Activated T-helper 1 cell treated with Interleukin-2 at 50 U/mL for 16 hours (primary cell): ENCODE measurements around the gene TAOK1.

Source experiments
- DNase-seq: peaks from one replicate; pipeline ENCODE4 v3.0.0-alpha.2; 2020; ENCODE audit warnings: low read depth

TAOK1 gene

DNA sequence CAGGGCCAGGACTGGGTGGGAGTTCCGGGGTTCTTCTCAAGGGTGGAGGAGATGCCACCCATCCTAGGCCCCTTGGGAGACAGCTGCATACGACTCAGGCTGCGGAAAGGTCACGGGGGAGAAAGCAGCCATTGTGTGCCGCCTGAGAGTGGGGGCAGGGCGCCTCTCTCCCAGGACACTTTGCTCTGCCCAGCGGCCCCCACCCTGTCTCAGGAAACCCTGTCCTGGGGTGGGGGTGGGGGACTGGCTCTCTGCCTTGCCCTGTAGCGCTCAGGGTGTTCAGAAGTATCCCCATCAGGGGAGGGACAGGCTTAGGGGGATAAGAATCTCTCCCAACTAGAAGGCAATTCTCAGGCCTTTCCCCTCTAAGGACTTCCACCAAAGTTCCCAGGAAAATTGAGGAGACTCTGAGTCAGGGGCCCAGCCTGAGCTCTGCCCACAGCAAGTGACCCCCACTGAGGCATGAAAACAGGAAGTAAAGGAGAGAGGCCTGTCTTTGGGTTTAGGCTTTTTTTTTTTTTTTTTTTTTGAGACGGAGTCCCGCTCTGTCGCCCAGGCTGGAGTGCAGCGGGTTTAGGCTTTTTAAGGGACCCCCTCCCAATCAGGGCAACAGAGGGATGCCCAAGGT, 194.4 kb downstream of the TAOK1 start:
- no peak for DNase-seq

DNA sequence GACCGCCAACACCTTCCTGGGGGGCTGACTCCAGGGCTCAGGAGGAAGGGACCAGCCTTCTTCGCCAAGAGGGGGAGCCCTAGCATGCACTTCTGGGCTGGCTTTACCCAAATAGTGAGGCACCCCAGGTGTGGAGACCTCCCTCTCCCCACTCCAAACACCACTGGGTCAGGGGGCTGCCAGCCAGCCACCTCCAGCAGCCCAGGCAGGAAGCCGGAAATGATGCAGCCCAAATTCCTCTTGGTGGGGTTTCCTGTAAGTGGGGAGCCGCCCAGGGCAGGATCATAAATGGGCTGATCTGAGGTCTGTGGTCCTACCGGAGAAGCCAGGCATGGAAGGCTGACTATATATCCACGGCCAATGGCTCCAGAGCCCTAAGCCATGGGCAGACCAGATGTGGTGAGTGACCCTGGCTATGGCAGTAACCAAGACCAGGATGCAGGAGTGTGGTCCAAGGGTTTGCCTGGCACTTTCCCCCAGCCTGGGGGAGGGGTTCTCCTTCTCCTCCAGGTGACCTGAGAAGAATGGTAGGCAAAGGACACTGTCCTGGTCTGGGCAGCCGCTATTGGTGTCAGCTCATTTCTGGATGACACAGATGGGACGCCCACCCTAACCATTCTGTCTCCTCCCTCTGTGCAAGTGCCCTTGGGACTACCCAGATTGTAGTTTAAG, 195.1 kb downstream of the TAOK1 start:
- no peak for DNase-seq

DNA sequence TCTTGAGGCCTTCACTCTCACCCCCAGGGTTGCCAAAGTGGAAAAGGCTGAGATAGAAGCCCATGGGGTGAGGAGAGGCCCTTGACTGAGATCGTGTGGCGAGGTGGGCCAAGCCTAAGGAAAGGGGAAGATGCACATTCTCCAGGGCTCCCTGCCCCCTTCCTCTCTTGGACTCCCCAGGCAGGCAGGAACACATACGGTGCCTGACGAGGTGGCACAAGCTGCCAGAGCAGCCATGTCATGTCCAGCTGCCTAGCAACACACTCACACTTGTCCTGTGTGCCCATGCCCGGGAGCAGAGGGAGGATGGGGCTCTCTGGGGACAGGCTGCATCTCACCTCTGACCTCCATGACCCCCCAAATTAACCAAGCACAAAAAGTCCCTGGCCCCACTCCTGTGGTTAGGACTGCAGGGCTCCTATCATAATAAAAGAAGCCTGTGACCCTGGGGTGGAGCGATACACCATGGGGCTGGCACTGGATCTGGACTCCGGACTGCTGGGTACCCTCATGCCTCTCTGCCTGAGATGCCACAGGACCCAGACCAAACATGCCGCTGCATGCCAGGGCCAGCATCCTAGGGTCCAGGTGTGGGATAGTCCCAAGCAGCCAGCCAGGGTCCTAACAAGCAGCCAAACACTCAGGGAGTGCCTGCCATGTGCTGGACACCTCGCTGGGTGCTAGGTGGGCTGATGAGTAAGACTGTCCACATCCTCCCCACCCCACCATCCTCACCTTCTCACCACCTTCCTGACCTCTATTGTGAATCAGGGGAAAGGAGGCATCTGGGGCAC, 196.7 kb downstream of the TAOK1 start:
- no peak for DNase-seq

DNA sequence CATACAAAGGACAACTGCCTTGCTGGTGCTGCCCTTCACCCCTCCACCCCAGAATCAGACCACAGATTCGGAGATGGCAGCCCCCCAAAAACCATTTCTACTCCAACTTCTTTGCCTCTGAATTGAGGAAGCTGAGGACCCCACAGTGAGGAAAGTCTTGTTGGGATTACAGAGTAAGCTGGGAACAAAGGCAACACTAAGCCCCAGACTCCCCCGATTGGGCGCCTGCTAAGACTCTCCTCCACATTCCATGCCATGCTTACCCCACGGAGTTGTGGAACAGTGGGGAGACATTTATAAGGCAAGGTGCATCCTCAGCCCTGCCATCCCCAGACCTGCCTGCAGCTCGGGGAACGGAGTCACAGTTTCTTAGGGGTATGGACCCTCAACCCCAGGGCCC, 197.4 kb downstream of the TAOK1 start:
- DNase-seq, result no peak

DNA sequence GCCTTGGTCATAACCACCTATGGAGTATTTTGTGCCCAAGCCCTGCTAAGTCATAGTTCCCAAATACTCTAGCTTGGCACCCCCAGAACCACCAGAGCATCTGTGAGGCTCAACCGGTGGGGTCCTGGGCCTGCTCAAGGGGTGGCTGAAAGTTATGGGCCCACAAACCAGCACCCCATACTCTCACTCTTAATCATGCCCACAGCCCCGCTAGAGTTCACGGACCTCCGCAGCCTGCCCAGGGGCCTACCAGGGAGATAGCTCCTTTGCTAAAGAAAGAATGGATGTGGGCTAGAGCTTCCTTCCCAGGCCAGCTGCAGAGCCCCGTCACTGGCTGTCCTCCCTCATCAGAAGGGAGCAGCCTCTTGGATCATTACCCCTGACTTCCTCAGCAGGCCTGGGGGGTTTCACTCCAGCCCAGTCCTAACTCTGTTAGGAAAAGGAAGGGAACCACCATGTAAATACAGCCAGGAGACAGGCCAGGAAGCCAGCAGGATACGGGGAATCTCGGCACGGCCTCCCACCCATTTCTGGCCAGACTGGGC, 197.9 kb downstream of the TAOK1 start:
- no peak for DNase-seq

DNA sequence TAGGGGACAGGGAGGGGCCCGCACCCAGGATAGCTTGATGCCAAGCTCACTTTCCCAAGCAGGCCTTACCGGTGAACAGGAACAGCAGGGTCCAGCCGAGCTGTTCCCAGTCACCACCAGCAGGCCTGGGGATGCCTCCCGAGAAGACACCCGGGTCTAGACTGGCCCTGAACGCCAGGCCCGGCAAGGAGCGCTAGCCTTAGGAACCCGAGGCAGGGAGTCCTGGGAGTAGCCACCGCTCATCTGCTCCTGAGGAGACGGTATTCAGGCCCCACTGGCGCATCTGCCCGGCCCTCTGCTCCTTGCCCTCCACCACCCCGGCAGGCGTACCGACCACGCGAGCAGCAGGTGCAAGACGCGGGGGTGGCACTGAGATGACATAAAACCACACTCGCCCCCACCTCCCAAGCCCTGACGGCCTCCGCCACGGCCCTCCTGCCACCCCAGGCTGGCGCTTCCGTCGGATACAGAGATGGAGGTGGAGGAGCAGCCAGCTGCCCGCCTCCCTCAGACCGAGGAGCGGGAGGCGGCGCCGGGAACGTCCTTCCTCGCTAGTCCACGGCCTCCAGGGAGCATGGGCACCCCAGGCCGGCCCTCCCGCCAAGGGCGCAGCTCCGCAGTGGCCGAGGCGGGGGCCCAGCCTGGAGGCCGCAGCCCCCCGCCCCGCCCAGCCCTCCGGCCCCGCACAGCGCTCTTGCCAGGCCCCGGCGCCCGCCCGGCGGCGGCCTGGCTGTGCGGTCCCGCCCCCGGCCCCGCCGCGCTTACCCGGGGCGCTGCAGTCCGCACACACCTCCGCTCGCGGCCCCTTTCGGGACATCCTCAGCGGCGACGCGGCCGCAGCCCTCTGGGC, 198.6 kb downstream of the TAOK1 start:
- DNase-seq, result no peak

DNA sequence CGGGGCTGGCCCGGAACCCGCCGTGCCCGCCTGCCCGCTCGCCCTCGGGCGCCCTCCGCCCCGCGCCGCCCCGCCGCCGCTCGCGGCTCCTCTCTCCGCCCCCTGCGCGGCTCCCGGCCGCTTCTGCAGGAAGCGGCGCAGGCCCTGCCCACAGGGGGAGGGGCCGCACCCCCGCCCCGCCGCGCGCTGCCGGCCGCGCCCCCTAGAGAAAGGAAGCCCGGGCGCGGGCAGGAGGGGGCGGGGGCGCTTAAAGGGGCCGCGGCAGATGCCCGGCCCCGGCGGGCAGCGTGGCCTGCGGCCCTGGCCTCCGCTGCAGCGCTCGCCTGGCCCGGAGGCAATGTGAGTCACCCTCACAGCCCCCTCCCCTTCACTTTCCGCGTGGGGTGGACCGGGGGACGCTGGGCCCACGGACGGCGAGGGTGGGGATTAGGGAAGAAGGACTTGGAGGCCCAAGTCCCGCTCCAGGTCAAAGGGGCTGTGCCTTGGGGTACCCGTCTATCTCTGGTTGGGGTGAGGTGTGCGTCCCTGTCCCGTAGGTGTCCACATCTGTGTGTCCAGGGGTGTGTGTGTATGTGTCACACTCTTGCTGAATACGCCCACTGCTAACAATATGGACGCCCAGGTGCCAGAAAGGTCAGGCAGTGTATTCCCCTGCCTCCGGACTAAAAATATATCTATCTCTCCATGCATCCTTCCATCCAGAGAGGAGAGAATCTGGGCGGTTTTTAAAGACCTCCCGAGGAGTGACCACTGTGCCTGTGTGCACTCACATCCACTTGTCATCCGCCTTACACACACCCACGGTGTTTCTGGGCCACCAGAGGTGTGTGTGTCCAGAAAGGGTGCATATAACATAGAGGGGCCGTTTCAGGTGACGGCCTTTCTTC, 199.6 kb downstream of the TAOK1 start, which contains the start of gene GIT1:
Gene GIT1 (minus strand): TSS at position 125 of the 887 bp plus-strand sequence. CDS start 270 bp downstream, outside the sequence.
- peak; percentile 85 for DNase-seq

DNA sequence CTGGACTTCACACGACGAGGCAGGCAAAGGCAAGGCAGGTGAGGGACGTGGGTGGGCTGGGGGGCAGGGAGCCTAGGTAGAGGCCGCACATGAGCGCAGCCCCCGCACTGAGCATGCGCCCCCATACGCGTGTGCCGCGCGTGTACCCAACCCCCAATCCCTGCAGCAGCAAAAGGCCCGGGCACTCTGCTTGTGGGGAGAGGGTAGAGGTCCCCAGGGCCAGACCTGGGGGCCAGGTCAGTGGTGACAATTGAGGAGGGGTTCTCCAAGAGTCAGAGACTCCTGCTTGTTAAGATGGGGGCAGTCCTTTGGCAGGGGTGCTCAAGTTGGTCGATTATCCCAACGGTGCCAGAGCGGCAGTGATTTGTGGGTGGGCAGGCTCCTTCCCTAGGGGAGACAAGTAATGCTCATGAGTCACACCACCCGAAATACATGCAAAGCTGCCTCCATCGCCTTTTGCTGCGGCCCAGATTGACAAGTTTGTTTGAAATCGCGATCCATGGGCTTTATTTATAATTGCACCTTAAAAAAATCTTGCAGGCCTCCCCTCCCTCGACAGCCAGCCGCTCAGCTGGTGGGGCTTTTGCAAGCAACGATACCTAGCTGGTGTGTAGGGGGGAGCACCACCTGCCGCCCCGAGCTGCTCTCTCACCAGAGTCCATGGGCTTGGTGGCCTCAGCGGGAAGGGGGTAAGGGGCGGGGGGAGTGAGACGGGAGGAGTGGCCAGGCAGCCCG, 200.4 kb downstream of the TAOK1 start:
- no peak for DNase-seq

DNA sequence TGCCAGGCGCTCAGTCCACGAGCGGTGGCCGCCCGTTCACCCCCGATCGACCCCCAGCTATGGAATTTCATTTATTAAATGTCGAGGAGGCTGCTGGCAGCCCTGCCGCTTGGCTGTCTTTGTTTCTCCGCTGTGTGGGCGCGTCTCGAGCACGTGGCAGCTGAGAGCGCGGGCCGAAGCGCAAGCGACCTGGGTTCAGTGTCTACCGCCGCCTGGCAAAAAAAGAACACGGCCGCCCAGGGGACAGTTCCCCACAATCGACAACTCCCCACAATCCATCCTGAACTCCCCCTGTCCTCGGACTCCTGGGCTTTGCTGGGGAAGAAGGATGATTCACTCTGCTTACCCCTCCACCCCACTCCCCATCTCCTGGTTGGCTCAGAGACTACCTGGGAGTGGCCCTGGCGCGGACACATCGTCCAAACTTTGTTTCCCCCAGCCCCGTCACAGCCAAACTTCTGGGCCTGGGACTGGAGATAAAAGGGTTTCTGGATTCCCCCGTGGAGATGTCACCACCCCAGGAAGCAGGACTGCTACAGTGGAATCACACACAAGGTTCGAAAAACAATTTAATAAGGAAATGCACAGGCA, 201.1 kb downstream of the TAOK1 start:
- no peak for DNase-seq

DNA sequence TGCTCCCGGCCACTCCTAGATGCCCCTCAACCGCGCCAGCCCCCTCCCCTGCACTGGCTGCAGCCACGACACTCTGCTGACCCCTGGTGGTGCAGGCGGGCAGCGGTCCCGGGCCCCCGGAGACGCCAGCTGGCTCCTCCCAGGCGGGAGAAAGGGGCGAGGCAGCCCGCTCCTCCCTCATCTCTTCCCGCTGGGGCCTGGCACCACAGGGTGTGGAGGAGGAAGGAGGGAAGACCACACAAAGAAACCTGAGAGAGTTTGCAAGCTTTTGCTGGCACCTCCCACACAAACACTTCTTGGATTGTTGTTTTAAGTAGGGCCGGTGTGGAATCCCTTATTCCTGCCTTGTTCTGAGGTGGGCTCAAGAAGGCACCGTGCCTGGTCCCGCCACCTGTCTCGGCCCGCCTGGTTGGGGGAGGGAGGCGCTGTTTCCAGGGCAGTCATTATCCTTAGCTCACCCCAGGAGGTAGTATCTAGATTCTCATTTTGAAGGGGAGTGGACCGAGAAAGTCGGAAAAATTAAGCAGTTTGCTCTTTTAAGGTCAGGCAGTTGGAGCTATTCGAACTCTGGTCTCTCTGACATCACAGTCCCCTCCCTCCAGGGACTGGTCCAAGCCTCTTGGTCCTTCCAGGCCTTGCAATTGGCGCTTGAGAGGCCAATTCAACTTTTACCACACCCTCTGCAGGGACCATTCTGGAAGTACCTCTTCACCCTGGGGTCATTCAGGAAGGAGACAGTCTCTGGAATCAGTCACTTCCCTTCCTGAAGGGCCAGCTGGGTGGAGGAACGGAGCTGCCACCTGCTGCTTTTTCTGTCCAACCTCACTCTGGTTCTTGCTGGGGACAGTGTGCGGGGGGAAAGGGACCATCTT, 201.8 kb downstream of the TAOK1 start:
- DNase-seq, result peak; percentile 67

DNA sequence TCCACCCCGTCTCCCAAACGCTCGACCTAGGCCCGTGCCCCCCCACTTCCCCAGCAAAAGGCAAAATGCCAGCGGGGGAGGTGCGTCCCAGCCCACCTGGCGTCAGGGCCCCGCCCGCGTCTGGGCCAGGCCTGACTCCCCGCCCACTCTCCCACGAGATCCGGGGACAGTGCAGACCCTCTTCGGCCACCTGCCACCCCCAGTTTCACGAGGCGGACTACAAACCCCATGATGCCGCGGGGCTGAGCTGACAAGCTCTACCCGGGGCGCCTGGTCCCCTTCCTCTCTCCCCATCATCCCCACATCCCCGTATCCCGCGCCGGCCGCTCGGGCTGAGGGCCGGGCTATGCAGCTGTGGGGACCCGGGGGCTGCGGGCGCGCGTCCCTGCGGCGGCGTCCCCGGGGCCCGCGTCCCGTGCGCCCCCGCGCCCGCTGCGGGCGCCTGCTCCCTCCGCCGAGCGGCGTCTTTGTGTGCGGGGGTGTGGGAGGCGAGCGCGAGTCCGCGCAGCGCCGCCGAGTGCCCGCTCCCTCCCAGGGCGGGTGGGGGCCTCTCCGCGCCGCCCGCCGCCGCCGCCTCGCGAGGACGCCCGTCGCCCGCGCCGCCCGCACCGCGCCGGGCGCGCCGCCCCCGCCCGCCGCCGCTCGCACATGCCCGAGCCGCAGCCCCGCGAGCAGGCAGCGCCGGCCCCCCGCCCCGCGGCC, 202.8 kb downstream of the TAOK1 start, which contains the start of gene ANKRD13B:
Gene ANKRD13B (plus strand): TSS at position 283 of the 702 bp plus-strand sequence. CDS start 490 bp downstream, outside the sequence.
- peak; percentile 19 for DNase-seq

DNA sequence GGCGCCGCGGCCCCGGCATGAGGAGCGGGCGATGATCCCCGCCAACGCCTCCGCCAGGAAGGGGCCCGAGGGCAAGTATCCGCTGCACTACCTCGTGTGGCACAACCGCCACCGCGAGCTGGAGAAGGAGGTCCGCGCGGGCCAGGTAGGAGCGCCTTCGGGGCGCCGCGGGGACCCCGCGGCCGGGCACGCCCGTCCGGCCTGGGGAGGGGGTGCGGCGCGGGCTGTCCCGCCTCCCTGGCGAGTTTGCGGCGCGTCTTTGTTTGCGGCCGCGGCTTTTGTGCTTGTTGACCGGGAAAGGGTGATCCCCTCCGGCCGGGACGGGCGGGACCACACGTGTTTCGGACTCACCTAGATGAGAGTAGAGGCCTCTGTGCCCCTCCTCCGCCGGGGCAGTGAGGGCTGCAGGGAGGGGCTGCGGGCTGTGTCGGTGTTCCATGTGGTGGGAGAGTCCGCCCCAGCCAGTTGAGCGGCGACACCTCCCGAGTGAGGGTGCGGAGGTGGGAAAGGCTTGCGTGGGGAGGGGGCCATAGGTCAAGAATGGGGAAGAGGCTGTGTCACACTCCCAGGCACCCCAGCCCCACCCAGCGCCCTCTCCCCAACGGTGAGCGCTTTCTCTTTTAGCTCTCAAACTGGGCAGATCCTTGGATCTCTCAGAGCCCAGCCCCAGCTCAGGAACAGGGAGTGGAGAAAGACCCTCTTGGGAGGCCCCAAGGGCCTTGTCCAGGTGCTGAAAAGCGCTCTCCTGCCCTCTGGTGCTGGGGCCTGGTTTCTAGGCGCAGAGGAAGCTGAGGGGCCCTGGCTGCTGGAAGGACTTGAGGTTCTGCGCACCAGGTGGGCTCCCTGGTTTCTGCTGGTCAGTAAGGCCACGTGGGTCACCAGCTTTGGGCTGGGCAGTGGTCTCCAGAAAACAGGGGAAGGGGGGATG, 203.7 kb downstream of the TAOK1 start:
- no peak for DNase-seq

DNA sequence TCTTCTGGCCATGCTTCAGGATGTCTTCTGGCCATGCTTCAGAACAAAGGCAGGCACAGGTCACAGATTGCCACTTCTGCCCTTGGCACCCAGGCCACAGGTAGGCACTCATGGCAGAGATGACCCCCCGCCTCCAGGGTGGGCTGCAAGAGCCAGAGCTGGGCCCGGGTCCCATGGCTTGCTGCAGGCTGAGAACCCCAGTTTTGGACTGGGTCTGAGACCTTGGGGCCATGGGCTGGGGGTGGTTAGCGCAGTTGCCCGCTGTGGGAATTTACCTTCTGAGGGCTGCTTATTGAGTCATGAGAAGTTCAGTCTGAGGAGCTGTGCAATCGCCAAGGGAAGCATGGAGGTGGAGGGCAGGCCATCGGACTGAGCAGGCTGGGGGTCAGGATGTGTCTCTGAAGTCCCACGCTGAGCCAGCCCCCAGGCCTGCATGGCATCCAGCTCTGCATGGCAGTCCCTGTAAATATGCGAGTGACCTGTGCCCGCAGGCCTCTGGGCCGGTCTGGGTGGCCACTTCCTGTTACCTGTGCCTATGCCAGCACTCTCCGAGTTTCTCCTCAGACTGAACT, 204.4 kb downstream of the TAOK1 start:
- DNase-seq, result no peak

DNA sequence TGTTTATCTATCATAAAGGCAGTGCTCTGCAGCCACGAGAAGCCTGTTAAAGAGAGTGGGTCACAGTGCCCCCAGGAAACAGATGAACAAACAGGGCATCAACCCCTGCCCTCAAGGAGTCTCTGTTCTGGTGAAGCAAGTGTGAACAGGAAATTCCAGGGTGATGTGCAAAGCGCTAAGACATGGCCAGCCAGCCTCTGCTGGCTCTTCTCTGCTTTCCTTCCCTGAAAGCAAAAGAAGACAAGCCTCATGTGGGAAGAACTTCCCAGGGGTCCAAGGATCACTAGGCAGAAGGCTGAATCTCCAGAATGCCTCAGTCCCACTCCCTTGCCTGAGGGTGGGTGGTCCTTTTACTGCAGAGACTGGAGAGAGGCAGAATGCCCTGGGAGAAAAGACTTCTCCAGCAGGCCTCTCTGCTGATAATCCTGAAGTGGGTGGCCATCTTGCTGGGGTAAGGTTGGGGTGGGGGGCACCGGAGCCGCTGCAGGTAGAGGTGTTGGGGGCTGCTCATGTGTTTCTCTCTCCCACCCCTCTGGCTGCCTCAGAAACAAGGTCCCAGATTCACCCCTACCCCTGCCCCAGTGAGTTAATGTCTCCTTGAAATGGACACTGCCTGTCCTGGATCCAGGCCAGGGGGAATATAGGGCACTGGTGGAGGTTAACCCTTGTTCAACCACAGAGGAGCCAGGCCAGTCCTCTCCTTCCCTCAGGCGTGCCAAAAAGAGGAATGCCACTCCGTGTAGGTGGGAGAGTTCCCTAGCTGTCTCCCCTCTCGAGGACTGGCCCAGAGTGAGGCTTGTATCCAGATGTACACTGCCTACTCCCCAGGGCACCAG, 205.2 kb downstream of the TAOK1 start:
- no peak for DNase-seq
